Renal pelvis (tissue), 4 donors: ENCODE results near the gene TNFRSF9. TPM values are rescaled to one million over a fixed set of nuclear protein-coding genes. Genes with fewer than 3 reads are reported as not detected.
"Not testable (repeated sequence)": the region's sequence is repeated elsewhere in the genome, so short reads cannot be mapped to it uniquely, and the experiment has no call there.

Source experiments
- DNase-seq: peaks from one replicate; pipeline ENCODE4 v3.0.0-alpha.2; 2013
- polyA plus RNA-seq, 3 donors: library from polyadenylated mRNA; unstranded; fragments of 120-200 nt; gene quantifications; one replicate each; pipeline ENCODE4 v1.2.1, GENCODE V29; 2013; ENCODE audit not compliant: insufficient read length in 3 of 3

Gene TNFRSF9
- polyA plus RNA-seq, 3 donors = 0.07 to 0.12 (median 0.12) TPM

DNA sequence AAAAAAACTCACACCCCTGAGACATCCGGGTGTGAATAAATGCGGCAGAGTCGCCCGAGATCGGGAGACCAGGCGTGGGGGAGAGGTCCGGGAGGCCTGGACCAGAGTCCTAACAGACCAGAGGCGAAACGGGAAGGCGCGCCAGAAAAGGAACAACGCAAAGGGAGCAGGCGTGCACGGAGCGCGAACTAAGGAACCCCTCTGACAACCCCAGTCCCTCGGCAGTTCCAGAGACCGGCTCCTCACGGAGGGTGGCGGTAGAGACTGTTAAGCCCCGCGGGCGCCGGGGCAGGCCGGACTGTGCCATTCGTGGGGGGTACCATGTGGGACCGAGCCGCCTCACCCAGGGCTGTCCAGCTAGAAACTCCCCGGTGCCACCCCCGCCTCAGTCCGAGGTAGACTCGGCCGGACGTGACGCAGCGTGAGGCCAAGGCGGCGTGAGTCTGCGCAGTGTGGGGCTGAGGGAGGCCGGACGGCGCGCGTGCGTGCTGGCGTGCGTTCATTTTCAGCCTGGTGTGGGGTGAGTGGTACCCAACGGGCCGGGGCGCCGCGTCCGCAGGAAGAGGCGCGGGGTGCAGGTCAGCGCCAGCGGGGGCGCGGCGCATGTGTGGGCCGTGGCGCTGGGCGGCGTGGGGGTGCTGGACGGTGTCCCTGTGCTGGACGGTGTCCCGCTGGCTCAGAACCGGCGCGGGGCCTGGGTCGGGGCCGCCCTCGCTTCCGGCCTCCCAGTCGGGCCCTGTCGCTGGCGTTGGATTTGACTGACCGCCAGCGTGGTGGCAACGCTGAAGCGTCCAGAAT lies 20.8 kb upstream of the TNFRSF9 start, which contains the start of gene PARK7:
PARK7 (plus strand) TSS at position 496 of the 798 bp plus-strand sequence. CDS start 1,075 bp downstream, outside the sequence.
- DNase-seq = peak; percentile 99

DNA sequence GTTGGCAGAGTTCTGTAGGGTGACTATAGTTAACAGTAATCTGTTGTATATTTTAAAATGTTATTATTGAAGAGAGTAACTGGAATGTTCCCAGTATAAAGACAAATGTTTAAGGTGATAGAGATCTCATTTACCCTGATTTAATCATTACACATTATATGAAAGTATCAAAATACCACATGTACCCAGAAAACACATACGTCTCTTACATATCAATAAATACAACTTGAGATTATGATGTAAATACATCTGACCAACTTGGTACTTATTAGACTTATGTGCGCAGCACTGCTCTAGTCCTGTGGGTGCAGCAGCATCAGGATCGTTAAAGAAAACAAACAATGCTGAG lies 20.2 kb upstream of the TNFRSF9 start:
- no peak for DNase-seq

DNA sequence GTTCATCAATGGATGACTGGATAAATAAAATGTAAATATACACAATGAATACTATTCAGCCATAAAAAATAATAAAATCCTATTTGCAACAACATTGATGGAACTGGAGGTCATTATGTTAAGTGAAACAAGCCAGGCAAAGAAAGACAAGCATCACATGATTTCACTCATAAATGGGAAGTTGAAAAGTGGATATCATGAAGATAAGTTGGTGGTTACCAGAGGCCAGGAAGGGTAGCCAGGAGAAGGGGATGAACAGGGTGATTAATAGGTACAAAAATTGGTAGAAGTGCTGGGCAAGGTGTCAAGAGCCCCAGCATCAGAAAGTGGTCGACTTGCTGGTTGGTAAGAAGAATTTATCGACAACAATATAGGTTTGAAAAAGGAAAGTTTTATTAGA lies 19.5 kb upstream of the TNFRSF9 start:
- no peak for DNase-seq

DNA sequence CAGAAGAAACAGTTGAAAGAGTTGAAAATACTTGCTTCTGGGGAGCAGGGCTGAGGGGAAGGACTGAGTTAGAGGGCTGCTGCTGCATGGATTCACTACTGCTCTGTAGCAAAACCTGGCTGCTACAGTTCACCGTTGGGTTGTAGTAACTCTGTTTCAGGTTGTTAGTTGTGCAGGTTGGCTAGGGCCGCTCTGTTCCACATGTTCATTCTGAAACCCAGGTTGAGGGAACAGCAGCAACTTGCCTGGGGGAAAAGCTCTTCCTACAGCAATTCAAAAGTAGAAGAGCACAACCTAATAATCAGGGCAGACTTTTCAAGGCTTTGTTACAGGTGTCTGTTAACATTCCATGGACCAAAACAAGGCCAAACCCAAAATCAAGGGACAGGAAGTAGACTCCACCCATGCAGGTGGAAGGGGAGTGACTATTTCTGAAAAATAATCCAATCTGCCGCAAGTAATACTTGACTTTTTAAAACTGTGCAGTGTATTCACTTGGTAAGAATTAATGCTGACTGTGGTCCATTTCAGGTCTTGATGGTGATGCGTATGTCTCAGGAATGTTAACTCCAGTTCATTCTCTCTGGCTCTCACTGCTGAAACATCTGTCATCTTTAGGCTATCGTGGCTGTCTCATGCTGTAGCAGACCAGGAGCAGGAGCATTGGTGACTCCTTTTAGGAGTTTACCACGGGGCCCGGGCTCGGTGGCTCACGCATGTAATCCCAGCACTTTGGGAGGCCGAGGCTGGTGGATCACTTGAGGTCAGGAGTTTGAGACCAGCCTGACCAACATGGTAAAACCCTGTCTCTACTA lies 15.8 kb upstream of the TNFRSF9 start:
- no peak for DNase-seq

DNA sequence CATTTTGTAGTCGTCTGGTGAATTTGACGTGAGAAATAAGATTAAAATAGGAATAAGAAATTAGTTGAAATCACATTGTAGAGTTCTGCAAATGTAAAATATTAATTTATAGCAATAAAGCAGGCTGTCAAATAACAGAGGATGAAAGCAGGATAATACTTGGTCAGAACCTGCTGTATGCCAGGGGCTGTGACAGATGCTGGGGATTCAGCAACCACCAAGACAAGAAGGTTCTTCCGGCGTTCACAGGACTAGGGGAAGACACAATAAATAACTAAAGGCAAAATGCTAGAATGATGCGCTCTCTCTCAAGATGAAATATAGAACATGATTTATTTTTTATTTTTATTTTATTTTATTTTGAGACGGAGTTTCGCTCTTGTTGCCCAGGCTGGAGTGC lies 14.0 kb upstream of the TNFRSF9 start:
- DNase-seq = no peak

DNA sequence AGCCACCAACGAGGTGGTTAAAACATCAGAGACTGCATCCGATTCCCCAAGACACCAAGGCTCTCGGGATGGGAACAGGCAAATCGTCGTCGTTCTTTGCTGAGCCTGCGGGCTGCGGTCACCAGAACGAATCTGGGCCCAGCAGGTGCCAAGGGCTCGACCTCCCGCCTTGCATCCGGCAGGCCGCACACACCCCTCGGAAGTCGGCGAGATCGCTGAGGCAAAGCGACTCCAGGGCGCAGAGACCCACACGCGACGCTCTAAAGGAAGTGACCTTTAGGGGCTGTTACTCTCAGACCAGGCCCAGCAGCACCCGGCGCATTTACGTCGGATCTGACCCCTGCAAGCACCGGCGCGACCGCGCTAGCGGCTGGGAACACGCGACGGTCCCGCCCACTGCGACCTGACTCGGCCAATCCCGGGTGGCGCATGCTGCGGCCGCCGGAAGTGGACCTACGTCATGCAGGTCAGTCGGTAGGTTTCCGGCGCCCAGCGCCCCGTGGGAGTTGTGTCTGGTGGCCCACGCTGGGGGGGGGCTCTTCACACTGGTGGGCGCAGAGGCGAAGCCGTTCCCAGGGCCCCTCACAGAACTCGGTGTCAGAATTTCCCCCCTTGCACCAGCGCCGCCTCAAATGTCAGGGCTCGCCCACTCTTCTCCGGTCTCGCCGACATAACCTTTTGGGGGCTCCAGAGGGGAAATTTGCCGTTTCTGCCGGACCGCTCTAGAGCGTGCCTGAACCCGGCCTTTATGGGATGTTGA lies 13.4 kb upstream of the TNFRSF9 start:
- peak; percentile 92 for DNase-seq

DNA sequence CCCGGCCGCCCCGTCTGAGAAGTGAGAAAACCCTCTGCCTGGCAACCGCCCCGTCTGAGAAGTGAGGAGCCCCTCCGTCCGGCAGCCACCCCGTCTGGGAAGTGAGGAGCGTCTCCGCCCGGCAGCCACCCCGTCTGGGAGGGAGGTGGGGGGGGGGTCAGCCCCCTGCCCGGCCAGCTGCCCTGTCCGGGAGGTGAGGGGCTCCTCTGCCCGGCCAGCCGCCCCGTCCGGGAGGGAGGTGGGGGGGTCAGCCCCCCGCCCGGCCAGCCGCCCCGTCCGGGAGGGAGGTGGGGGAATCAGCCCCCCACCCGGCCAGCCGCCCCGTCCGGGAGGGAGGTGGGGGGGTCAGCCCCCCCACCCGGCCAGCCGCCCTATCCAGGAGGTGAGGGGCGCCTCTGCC lies 12.2 kb upstream of the TNFRSF9 start:
- not testable (repeated sequence) for DNase-seq

DNA sequence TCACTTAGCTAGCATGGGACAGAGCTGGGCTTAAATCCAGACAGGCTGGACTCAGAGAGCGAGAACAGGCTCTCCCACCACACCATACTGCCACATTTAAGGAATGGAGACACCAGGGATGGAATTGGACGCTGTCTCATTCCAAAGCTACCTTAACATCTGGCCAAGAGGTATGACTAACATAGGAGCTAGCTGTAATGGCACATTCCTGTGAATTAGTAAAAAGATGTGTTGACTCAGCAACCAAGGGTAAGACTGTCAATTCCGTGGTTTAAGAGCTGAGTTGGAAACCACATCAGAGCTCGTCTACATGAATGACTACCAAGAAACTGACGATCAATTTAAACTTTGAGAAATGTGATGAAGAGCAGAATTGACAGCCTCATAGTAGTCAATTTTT lies 8.3 kb upstream of the TNFRSF9 start:
- no peak for DNase-seq

DNA sequence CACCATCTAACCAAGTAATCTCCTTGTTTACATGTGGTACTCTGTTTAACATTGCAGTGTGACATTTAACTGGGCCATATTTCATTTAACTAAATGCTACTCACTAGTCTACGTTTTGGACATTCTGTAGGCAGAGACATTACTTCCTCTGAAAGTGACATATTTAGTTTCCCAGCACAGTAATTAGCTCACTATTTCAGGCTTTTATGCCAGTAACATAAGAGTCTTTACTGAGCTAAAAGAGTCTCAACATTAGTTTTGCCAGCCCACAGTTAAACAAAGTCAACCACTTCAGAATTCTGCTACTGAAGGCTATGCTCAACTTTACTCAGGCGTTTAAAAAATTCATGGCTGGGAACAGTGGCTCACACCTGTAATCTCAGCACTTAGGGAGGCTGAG lies 2.6 kb upstream of the TNFRSF9 start:
- DNase-seq = no peak

DNA sequence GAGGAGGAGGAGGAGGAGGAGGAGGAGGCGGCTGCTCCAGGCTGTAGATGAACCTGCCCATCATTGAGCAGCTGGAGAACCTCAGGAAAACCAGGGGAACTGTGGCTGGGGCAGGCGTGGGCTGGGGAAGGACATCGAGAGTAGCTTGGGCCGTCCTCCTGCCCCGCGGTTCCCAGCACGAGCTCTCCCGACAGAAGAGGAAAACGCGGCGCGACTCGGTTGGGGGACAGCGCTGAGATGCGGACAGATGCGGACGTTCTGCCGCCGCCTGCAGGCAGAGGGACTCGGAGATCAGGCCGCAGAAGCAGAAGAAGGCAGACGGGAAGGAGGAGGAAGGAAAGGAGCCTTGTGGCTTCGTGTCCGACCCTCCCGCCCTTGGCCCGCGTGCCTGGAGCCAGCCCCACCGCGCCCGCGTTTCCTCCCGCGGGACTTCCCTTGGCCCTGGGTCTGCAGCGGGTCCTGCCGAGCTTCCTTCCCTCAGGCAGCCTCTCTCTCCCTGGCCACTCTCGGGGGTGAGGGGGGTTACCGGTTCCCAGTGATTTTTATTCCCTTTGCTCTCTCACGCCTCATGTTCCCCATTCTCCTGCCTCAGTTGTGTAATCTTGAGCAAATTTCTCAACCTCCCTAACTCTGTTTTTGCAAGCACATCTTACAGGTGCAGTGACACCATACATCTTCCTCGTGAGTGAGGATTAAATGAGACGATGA lies 1.7 kb upstream of the TNFRSF9 start:
- peak; percentile 53 for DNase-seq

DNA sequence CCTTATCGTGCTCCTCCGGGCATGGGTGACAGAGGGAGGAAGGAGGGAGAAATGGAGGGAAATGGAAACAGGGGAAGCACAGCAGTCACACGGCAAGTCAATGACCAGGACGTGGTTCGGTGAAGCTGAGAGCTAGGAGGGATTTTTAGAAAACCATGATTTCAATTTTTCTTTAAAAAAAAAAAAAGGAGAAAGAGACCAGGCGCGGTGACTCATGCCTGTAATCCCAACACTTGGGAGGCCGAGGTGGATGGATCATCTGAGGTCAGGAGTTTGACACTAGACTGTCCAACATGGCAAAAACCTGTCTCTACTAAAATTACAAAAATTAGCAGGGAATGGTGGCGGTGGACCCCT lies 776 bp upstream of the TNFRSF9 start:
- no peak for DNase-seq

DNA sequence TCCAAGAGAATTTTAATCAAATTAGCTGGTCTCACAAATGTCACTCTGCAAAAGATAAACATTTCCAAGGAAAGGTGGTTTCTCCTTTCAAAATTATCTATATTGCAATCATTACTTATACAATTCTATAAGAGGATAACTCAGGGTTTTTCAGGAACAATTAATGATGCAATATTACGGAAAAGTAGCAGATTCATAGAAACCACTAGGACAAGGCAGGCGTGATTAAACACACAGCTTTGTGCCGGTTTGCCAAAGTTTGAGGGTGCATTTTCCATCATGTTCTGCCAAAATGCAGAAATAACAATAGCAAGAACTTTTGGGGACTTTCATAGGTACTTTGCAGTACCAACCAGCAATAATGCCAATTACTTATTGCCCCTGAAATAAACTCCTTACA lies 605 bp downstream of the TNFRSF9 start:
- DNase-seq = no peak

DNA sequence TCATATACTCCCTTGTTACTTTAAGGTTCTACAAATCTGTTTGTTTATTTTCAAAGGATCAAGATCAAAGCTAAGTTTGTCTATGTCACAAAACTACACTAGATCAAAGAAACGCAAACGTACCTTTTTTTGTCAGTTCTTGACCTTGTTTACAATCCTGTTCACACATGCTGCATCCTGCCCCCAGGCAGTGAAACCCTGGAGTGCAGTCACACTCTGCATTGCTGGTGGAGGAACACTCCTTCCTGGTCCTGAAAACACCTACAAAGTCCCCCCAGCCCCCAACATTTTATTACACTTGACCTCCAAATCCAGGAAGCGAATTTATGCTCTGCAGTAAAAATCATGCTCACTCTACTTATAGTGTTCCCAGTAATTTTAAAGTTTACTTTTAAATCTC lies 2.6 kb downstream of the TNFRSF9 start:
- DNase-seq = no peak

DNA sequence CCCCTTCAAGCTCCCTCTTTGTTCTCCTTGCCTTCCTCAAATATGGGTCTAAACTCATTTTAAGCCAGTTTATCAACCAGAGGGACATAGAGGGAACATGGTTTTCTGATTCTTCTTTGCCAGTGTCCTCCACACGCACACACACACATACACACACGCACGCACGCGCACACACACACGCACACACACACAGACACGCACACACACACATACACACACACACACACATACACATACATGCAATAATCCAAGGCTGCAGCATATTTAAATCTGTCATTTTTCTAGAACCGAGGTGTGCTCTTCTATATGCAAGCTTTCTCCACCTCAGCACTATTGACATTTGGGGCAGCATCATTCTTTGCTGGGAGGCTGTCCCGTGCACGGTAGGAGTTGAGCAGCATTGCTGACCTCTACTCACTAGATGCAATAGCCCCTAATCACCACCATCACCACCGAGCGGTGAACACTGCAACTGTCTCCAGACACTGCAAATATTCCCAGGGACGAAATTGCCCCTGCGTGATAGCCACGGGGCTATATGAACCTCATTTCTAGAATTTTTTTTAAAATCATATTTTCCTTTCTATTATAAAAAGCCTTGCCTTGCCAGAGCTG lies 8.0 kb downstream of the TNFRSF9 start:
- no peak for DNase-seq

DNA sequence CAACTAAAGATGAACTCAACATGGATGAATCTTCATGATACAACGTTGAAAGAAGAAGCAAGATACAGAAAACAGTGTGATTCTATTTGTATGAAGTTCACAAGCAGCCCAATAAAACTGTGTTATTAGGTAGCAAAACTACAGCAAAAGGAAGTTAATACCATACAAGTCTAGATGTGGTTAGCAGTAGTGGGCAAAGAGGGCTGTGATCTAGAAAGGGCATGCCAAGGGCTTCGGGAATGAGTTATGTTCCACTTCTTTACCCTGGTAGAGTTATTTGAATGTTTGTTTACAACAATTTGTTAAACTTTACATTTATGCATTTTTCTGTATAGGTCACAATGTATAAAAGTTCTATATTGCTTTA lies 9.2 kb downstream of the TNFRSF9 start:
- no peak for DNase-seq

DNA sequence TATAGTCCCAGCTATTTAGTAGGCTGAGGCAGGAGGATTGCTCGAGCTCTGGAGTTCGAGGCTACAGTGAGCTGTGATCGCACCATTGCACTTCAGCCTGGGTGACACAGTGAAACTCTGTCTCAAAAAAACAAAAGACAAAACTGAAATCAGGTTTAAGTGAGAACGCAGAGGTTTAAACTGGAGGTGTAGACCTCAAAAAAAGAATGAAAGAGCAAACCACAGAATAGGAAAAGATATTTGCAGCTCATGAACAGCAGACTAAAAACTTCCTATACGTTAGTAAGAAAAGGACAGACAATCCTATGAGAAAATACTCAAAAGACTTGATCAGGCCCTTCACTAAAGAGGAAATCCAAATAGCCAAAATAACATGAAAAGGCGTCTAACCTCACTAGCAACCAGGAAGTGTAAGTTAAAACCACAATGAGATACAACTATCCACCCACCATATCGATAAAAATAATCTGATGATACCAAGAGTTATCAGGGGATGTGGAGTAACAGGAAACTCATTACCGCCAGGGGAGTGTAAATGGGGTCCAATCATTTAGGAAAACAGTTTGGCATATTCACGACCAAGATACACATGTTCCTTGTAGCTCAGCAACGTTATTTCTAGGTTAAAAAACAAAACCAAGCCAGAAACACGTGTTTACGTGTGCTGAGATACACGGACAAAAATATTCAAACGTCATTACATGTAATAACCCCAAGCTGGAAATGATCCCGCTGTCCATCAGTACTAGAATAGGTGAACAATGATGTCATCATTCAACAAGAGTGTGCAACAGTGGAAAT lies 9.8 kb downstream of the TNFRSF9 start:
- DNase-seq = no peak

DNA sequence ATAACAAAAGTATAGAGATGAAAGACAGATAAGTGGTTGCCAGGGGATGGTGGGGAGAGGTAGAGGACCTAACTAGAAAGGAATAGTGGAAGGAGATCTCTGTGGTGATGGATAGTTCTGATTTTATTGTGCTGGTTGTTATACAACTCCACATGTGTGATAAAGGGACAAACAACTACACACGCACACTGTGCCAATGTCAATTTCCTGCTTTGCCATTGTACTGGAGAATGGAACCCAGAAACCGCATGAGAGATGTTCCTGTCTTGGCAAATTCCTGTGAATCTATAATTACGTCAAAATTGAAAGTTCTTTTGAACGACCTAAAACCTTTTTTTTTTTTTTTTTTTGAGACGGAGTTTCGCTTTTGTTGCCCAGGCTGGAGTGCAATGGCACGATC lies 11.0 kb downstream of the TNFRSF9 start:
- DNase-seq = no peak

DNA sequence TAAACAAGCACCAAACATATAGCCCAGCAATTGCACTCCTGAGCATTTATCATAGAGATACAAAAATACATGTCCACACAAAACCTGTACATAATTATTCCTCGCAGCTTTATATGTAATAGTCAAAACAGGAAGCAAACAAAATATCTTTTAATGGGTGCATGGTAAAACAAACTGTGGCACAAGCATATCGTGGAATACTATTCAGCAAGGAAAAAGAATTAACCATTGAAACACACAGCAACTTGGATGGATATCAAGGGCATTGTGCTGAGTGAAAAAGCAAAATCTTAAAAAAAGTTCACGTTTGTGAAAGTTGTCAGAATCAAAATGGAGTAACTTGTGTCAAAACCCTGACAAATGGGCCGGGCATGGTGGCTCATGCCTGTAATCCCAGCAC lies 12.4 kb downstream of the TNFRSF9 start:
- DNase-seq = no peak

DNA sequence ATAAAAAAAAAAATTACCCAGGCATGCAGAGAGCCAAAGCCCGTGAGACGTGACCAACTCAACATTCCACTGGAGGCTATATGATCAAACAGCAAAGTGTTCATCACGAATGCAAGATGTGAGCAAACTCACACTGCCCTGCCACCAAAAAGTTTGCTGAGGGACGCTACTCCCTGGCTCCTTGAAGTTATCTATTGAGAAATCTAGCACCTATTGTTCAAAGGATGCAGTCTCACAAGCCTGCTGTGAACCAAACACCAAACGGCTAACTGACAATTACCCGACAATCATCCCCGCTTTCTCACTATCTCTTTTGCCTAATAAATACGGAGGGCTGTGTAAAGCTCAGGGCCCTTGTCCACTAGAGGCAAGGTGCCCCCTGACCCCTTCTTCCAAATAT lies 13.6 kb downstream of the TNFRSF9 start:
- DNase-seq = not testable (repeated sequence)

DNA sequence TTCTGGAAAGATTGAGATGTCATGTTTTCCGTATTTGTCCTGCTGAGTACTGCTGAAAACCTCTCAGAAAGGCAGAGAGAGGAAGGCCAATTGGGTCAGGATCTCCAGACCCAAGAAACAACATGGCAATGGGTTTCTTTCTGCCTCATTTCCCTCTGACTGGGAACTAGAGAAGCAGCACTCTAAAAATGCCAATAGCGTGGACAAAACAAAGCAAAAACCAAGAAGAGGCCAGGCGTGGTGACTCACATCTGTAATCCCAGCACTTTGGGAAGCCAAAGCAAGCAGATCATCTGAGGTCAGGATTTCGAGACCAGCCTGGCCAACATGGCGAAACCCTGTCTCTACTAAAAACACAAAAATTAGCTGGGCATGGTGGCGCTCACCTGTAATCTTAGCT lies 18.3 kb downstream of the TNFRSF9 start:
- DNase-seq = no peak

DNA sequence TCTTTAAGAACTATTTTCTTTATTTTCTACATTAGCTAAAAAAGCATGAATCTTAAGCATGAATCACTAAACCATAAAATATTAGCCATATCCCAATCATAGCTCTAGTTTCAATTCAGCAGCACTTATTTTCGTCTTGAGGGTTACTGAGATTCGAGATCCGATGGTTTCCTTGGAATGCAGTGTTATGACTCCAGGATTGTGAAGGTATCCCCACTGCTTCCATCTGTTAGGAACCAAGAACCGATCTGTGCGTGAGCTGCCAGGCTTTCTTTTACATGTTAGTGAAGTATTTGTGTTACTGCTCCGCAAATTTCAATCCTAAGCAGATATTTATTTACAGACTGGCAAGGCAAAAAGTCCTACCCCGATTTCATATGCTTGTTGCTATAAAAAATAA lies 18.8 kb downstream of the TNFRSF9 start:
- no peak for DNase-seq
